GM12878 (cell line): ENCODE results near the gene DIS3L2. TPM values are rescaled to one million over a fixed set of nuclear protein-coding genes. Genes with fewer than 3 reads are reported as not detected.

Source experiments
- ATAC-seq: fragments of 200-7000 bp; cut with Tn5 transposase; 3 replicates; pipeline ENCODE4 v1.9.1; 2020; ENCODE audit warnings: mild to moderate bottlenecking, moderate library complexity
- BruUV-seq: library from RNA; stranded (reverse); fragments of 400-500 nt; replicated peaks from 2 replicates; lab custom pipeline; 2021; lab: Mats Ljungman, UMichigan
- CTCF ChIA-PET: fragments of 300-600 bp; sonication (Branson Sonifier 250); formaldehyde crosslinking; extraction: SDS; loops from one replicate; lab custom pipeline; 2021; ENCODE audit warnings: inconsistent platforms; lab: Yijun Ruan, JAX
- POLR2A ChIA-PET: fragments of 350-600 bp; formaldehyde crosslinking; extraction: SDS; loops from one replicate; lab custom pipeline; 2021; ENCODE audit warnings: inconsistent platforms; lab: Charles Lee
- RAD21 ChIA-PET: fragments of 300-600 bp; sonication (Branson Sonifier 250); formaldehyde crosslinking; loops from one replicate; lab custom pipeline; 2023; ENCODE audit warnings: antibody characterized with exemption; ENCODE audit not compliant: unreplicated experiment; lab: Charles Lee
- SMC1A ChIA-PET: fragments of 300-600 bp; sonication (Branson Sonifier 250); formaldehyde crosslinking; loops from one replicate; lab custom pipeline; 2023; ENCODE audit not compliant: unreplicated experiment, uncharacterized antibody; lab: Charles Lee
- DNase-seq: peaks from one replicate; pipeline ENCODE4 v3.0.0-alpha.2; 2011; ENCODE audit warnings: low read depth, low spot score
- FAIRE-seq: peaks from 3 replicates; lab custom pipeline; 2011; peaks lifted over from hg19 to GRCh38; lab: Jason Lieb, UNC
- H2AFZ ChIP-seq: 2 replicates; pipeline ENCODE4 v1.6.0; 2011; ENCODE audit warnings: low read depth, low read length, control low read depth; ENCODE audit not compliant: control insufficient read depth
- H3K27ac ChIP-seq: 2 replicates; pipeline ENCODE4 v1.5.1; 2011; ENCODE audit warnings: control low read depth; ENCODE audit not compliant: control insufficient read depth, insufficient read depth
- H3K27me3 ChIP-seq, 2 experiments: replicated peaks in 1 of 2; 2 replicates each; pipeline versions ENCODE4 v1.6.0 to v1.6.1; 2011; ENCODE audit warnings: low read length in 1 of 2; ENCODE audit not compliant: control insufficient read depth in 2 of 2, insufficient read depth in 2 of 2
- H3K36me3 ChIP-seq, 2 experiments: 2 replicates each; pipeline ENCODE4 v1.5.1; 2011; ENCODE audit warnings: low read length in 1 of 2; ENCODE audit not compliant: control insufficient read depth in 2 of 2, insufficient read depth in 2 of 2
- H3K4me1 ChIP-seq: 2 replicates; pipeline ENCODE4 v1.6.1; 2011; ENCODE audit warnings: mild to moderate bottlenecking, low read length, moderate library complexity, mixed read lengths; ENCODE audit not compliant: control insufficient read depth, insufficient read depth
- H3K4me2 ChIP-seq: 2 replicates; pipeline ENCODE4 v1.6.0; 2011; ENCODE audit warnings: control low read depth; ENCODE audit not compliant: control insufficient read depth, insufficient read depth
- H3K4me3 ChIP-seq: fragments of 200-600 bp; sonication (generic); 2 replicates; pipeline ENCODE4 v1.5.1; 2016
- H3K79me2 ChIP-seq: 2 replicates; pipeline ENCODE4 v1.6.0; 2011; ENCODE audit warnings: low read length; ENCODE audit not compliant: control insufficient read depth, insufficient read depth
- H3K9ac ChIP-seq: 2 replicates; pipeline ENCODE4 v1.8.0; 2011; ENCODE audit warnings: low read length, control low read depth, mixed read lengths; ENCODE audit not compliant: control insufficient read depth, insufficient read depth
- H3K9me3 ChIP-seq: replicated peaks from 3 replicates; pipeline ENCODE4 v1.5.1; 2011; ENCODE audit warnings: mild to moderate bottlenecking, low read length; ENCODE audit not compliant: control insufficient read depth, insufficient read depth
- H4K20me1 ChIP-seq: 2 replicates; pipeline ENCODE4 v1.6.0; 2011; ENCODE audit not compliant: control insufficient read depth, insufficient read depth
- BACH1 ChIP-seq: fragments of 450-650 bp; IDR thresholded peaks from 2 replicates; pipeline ENCODE4 v1.6.1; 2017; ENCODE audit warnings: mild to moderate bottlenecking, borderline replicate concordance
- CBX3 ChIP-seq: fragments of 200-600 bp; sonication (generic); IDR thresholded peaks from 2 replicates; pipeline ENCODE4 v1.6.1; 2016; ENCODE audit warnings: low read depth, borderline replicate concordance
- CEBPB ChIP-seq, 2 experiments: fragments of 150-350 bp in 1 of 2; IDR thresholded peaks; 2 replicates each; pipeline ENCODE4 v1.6.1; 2012 to 2014; ENCODE audit warnings: low read depth in 2 of 2, low read length in 2 of 2, borderline replicate concordance in 1 of 2, inconsistent platforms in 1 of 2
- CREM ChIP-seq: IDR thresholded peaks from 2 replicates; pipeline ENCODE4 v1.6.1; 2014; ENCODE audit warnings: antibody characterized with exemption, low read depth
- EP300 ChIP-seq, 2 experiments: fragments of 150-350 bp in 1 of 2; IDR thresholded peaks; 2 replicates each; pipeline ENCODE4 v1.6.1; 2011 to 2012; ENCODE audit warnings: low read depth in 2 of 2, low read length in 2 of 2, borderline replicate concordance in 1 of 2, improper control_type of control experiment in 1 of 2, inconsistent platforms in 1 of 2; ENCODE audit not compliant: control insufficient read depth in 1 of 2
- KAT2A ChIP-seq: conservative IDR thresholded peaks from 2 replicates; pipeline ENCODE4 v1.6.1; 2011; ENCODE audit warnings: low read depth, low read length; ENCODE audit not compliant: control insufficient read depth
- MYB ChIP-seq: fragments of 150-350 bp; IDR thresholded peaks from 2 replicates; pipeline ENCODE4 v1.6.1; 2014; ENCODE audit warnings: mild to moderate bottlenecking, low read depth, low read length, borderline replicate concordance
- NFYB ChIP-seq: IDR thresholded peaks from 2 replicates; pipeline ENCODE4 v1.6.1; 2011; ENCODE audit warnings: low read depth, mild to moderate bottlenecking, low read length, improper control_type of control experiment, moderate library complexity; ENCODE audit not compliant: insufficient read depth
- NR2F1 ChIP-seq: fragments of 450-650 bp; conservative IDR thresholded peaks from 2 replicates; pipeline ENCODE4 v1.6.1; 2017; ENCODE audit warnings: mild to moderate bottlenecking
- SRF ChIP-seq, 2 experiments: IDR thresholded peaks; 2 replicates each; pipeline ENCODE4 v1.6.1; 2011; ENCODE audit warnings: low read depth in 2 of 2, low read length in 2 of 2, mild to moderate bottlenecking in 1 of 2, moderate library complexity in 1 of 2
- TCF7 ChIP-seq: IDR thresholded peaks from 2 replicates; pipeline ENCODE4 v1.6.1; 2014; ENCODE audit warnings: antibody characterized with exemption, borderline replicate concordance
- ZNF217 ChIP-seq: fragments of 450-650 bp; IDR thresholded peaks from 2 replicates; pipeline ENCODE4 v1.6.1; 2017; ENCODE audit warnings: antibody characterized with exemption, mild to moderate bottlenecking
- ZNF24 ChIP-seq: fragments of 450-650 bp; IDR thresholded peaks from 2 replicates; pipeline ENCODE4 v1.6.1; 2017; ENCODE audit warnings: antibody characterized with exemption, mild to moderate bottlenecking
- ZNF274 ChIP-seq: IDR thresholded peaks from one replicate; pipeline ENCODE4 v1.8.0; 2011; ENCODE audit not compliant: insufficient read length, insufficient read depth
- WGBS: methylation state at CpG from one replicate; pipeline ENCODE4 v1.1.6; 2016; ENCODE audit warnings: low lambda C conversion rate; ENCODE audit not compliant: insufficient replicate concordance, insufficient coverage; ENCODE audit errors: missing lambda C conversion rate; 5-methylcytosine and 5-hydroxymethylcytosine counted together
- in situ Hi-C: fragments of 300-500 bp; cut with MboI; formaldehyde crosslinking; loops from 9 replicates; pipeline ENCODE4 v1.14.3; 2018; ENCODE audit warnings: mixed read lengths
- intact Hi-C: fragments of 100-400 bp; cut with micrococcal nuclease; formaldehyde crosslinking; loops from one replicate; pipeline ENCODE4 v1.14.2; 2022; ENCODE audit not compliant: unreplicated experiment
- polyA plus RNA-seq, 11 experiments: library from polyadenylated mRNA; depleted of rRNA in 4 of 11; unstranded in 6 of 11; stranded (reverse) in 5 of 11; fragments of >200 nt; fragmentation: Nextera tagmentation in 4 of 11; fragmentation: Illumina TruSeq in 1 of 11; extraction: Ambion mirVana in 4 of 11; extraction: Trizol in 1 of 11; gene quantifications; 1 replicate in 1 of 11; 2 replicates in 10 of 11; pipeline versions ENCODE4 v1.2.1 to v1.2.3, GENCODE V29; 2011 to 2016; ENCODE audit warnings: inconsistent platforms in 2 of 11, missing spikeins in 2 of 11, low read depth in 1 of 11
- total RNA-seq, 4 experiments: library from RNA; depleted of rRNA in 3 of 4; stranded (reverse); fragments of >200 nt in 3 of 4; fragmentation: Illumina TruSeq in 1 of 4; extraction: Trizol in 1 of 4; gene quantifications; 2 replicates each; pipeline versions ENCODE4 v1.2.1 to v1.2.3, GENCODE V29; 2013 to 2021
- TF ChIP-seq, protein P1 (sequence below): IDR thresholded peaks from 2 replicates; pipeline ENCODE4 v1.6.1; 2012; ENCODE audit warnings: low read depth, low read length, improper control_type of control experiment
- TF ChIP-seq, protein P2 (sequence below): fragments of 450-650 bp; IDR thresholded peaks from 2 replicates; pipeline ENCODE4 v1.6.1; 2017; ENCODE audit warnings: borderline replicate concordance
- TF ChIP-seq, protein P3 (sequence below): fragments of 450-650 bp; formaldehyde crosslinking; IDR thresholded peaks from 2 replicates; pipeline ENCODE4 v1.4.0; 2022; ENCODE audit warnings: mild to moderate bottlenecking, moderate library complexity

The DIS3L2 gene
- total and polyA plus RNA-seq, 10 of the 15 experiments (the other 5 are each of a cell fraction or from before 2014, with no cell fraction given), result 3.5 to 27.1 (median 16.0) TPM

DNA sequence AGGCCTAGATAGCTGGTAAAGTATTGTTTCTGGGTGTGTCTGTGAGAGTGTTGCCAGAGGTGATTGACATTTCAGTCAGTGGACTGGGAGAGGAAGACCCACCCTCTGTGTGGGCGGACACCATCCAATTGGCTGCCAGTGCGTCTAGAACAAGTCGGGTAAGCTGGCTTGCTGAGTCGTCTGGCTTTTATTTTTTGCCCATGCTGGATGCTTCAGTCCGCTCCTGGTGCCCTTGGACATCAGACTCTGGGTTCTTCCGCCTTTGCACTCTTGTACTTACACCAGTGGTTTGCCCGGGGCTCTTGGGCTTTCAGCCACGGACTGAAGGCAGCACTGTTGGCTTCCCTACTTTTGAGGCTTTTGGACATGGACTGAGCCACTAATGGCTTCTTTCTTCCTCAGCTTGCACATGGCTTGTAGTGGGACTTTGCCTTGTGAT, 24.3 kb downstream of the DIS3L2 start (continued):
- TF ChIP-seq EP300 (IDR thresholded peaks at IDR 0.05; ENCODE audit: borderline replicate concordance in 1 of 2, control insufficient read depth in 1 of 2, low read depth in 2 of 2, low read length in 2 of 2) (no peak), MYB (no peak), SRF (IDR thresholded peaks at IDR 0.05; ENCODE audit: low read depth in 2 of 2, low read length in 2 of 2) (no peak), CEBPB (IDR thresholded peaks at IDR 0.05; ENCODE audit: borderline replicate concordance in 1 of 2, low read depth in 2 of 2, low read length in 2 of 2) (no peak), TCF7 (no peak), BACH1 (no peak), ZNF24 (no peak)
- TF ChIP-seq, protein P1, sequence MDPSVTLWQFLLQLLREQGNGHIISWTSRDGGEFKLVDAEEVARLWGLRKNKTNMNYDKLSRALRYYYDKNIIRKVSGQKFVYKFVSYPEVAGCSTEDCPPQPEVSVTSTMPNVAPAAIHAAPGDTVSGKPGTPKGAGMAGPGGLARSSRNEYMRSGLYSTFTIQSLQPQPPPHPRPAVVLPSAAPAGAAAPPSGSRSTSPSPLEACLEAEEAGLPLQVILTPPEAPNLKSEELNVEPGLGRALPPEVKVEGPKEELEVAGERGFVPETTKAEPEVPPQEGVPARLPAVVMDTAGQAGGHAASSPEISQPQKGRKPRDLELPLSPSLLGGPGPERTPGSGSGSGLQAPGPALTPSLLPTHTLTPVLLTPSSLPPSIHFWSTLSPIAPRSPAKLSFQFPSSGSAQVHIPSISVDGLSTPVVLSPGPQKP, result no peak
- TF ChIP-seq, all 136 proteins: peak for 0

- H3K27ac ChIP-seq, result no peak overlapping the region
- no peak overlapping the region for H3K9ac ChIP-seq
- DNase-seq, result no peak
- H3K79me2 ChIP-seq, result peaks cover 2% of the 10 kb centered on the region
- no peaks in the 10 kb centered on the region for H3K36me3 ChIP-seq
- in situ Hi-C loops (no loop called here), intact Hi-C loops (no loop called here)
- ATAC-seq, result no peak
- BruUV-seq, result no TSS peak
- CTCF ChIA-PET, result no interaction called here
- RAD21 ChIA-PET, result interaction anchor here (0.7 kb wide), 1 partner anchor 21 kb away, joined by 3 read pairs; no protein-coding TSS in a partner anchor
- POLR2A ChIA-PET, result no interaction called here
- H3K4me3 ChIP-seq, result no peak overlapping the region
- H4K20me1 ChIP-seq, result no peaks in the 10 kb centered on the region
- H3K27me3 ChIP-seq, result no peaks in the 10 kb centered on the region
- H3K4me1 ChIP-seq, result no peaks in the 10 kb centered on the region; the same call in 1 of the 2 replicates
- H3K4me2 ChIP-seq, result no peak overlapping the region
- SMC1A ChIA-PET, result interaction anchor here (1.0 to 1.5 kb wide), 2 partner anchors 14 to 20 kb away, joined by 3 to 4 read pairs; no protein-coding TSS in a partner anchor
- H2AFZ ChIP-seq, result no peak overlapping the region
- H3K9me3 ChIP-seq, result no peaks in the 10 kb centered on the region
- WGBS, result 95% methylated on average over 5 of the region's 5 CpGs
- FAIRE-seq, result no peak
- no peak for TF ChIP-seq ZNF274
- TF ChIP-seq CBX3, result no peak
- no peak for TF ChIP-seq KAT2A
- TF ChIP-seq NFYB, result no peak
- no peak for TF ChIP-seq ZNF217
- TF ChIP-seq, protein P2, sequence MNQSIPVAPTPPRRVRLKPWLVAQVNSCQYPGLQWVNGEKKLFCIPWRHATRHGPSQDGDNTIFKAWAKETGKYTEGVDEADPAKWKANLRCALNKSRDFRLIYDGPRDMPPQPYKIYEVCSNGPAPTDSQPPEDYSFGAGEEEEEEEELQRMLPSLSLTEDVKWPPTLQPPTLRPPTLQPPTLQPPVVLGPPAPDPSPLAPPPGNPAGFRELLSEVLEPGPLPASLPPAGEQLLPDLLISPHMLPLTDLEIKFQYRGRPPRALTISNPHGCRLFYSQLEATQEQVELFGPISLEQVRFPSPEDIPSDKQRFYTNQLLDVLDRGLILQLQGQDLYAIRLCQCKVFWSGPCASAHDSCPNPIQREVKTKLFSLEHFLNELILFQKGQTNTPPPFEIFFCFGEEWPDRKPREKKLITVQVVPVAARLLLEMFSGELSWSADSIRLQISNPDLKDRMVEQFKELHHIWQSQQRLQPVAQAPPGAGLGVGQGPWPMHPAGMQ, result no peak
- TF ChIP-seq CREM, result no peak
- TF ChIP-seq NR2F1, result no peak
- TF ChIP-seq, protein P3, sequence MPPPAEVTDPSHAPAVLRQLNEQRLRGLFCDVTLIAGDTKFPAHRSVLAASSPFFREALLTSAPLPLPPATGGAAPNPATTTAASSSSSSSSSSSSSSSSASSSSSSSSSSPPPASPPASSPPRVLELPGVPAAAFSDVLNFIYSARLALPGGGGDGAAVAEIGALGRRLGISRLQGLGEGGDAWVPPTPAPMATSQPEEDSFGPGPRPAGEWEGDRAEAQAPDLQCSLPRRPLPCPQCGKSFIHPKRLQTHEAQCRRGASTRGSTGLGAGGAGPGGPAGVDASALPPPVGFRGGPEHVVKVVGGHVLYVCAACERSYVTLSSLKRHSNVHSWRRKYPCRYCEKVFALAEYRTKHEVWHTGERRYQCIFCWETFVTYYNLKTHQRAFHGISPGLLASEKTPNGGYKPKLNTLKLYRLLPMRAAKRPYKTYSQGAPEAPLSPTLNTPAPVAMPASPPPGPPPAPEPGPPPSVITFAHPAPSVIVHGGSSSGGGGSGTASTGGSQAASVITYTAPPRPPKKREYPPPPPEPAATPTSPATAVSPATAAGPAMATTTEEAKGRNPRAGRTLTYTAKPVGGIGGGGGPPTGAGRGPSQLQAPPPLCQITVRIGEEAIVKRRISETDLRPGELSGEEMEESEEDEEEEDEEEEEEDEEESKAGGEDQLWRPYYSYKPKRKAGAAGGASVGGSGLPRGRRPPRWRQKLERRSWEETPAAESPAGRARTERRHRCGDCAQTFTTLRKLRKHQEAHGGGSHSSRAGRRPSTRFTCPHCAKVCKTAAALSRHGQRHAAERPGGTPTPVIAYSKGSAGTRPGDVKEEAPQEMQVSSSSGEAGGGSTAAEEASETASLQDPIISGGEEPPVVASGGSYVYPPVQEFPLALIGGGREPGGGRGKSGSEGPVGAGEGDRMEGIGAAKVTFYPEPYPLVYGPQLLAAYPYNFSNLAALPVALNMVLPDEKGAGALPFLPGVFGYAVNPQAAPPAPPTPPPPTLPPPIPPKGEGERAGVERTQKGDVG (CRISPR knock-in tag), result no peak
Measured at GRCh38 chr2:231987124-231987727, 25.7 kb downstream of the DIS3L2 start.
